ENCODE measurements around the gene GATA6. TPM values are rescaled to one million over a fixed set of nuclear protein-coding genes. Genes with fewer than 3 reads are reported as not detected.

Gene GATA6
- total and polyA plus RNA-seq, 2 of the 13 experiments (the other 11 are each of a cell fraction or from before 2014, with no cell fraction given), result 0.84 to 3.2 TPM

- no peak overlapping the region for H3K4me3 ChIP-seq (replicated peaks in 1 of 3; ENCODE audit: insufficient read depth in 1 of 3, low read depth in 2 of 3, low read length in 3 of 3)
- H3K79me2 ChIP-seq (ENCODE audit: insufficient read depth, low read length), result no peaks in the 10 kb centered on the region
- no peaks in the 10 kb centered on the region for H3K9me3 ChIP-seq (ENCODE audit: low read length)
- ChIA-PET POLR2A (no interaction called here), CTCF (ENCODE audit: low intra/inter-chr PET ratio, low total read pairs) (no interaction called here)
- H3K36me3 ChIP-seq (replicated peaks in 1 of 2; ENCODE audit: control insufficient read depth in 1 of 2, insufficient read depth in 2 of 2, low read length in 2 of 2), result no peaks in the 10 kb centered on the region
- ATAC-seq, result no peak
- 0 out of 5 replicates have a peak, but pooled peaks cover 0 to 5% of the 10 kb centered on the region in 2 experiments for H3K27me3 ChIP-seq (ENCODE audit: control insufficient read depth in 1 of 2, insufficient read depth in 2 of 2, low read length in 2 of 2)
- H2AFZ ChIP-seq (ENCODE audit: low read length), result no peak overlapping the region
- intact Hi-C loops (cut with micrococcal nuclease; ENCODE audit: unreplicated experiment), result loop anchor here (10.0 kb wide), 2 partner anchors 107 to 343 kb away; no protein-coding TSS in a partner anchor
- H3K9ac ChIP-seq (ENCODE audit: insufficient read depth, low read depth, low read length), result no peak overlapping the region
- no peaks in the 10 kb centered on the region for H4K20me1 ChIP-seq (ENCODE audit: insufficient read depth, low read length)
- no peak for DNase-seq (ENCODE audit: low spot score)
- peaks cover 28% of the 10 kb centered on the region for H3K4me1 ChIP-seq (ENCODE audit: insufficient read depth, low read length)
- no TSS peak for BruUV-seq (replicated peaks)
- FAIRE-seq, result no peak
- no peak for TF ChIP-seq KAT2B (IDR thresholded peaks at IDR 0.05; ENCODE audit: borderline replicate concordance, low read depth, low read length)
- no peak for TF ChIP-seq ZNF329 (CRISPR knock-in tag; IDR thresholded peaks at IDR 0.05; ENCODE audit: low read depth)
- TF ChIP-seq TRIM22 (IDR thresholded peaks at IDR 0.05), result no peak
- no peak for TF ChIP-seq TCF7 (IDR thresholded peaks at IDR 0.05; ENCODE audit: low read depth)
- no peak for TF ChIP-seq BCLAF1 (IDR thresholded peaks at IDR 0.05)
- no peak for TF ChIP-seq ZBTB25 (CRISPR knock-in tag; IDR thresholded peaks at IDR 0.05)
- no peak for TF ChIP-seq HIVEP1 (CRISPR knock-in tag; IDR thresholded peaks at IDR 0.05)
- TF ChIP-seq HMG20A (CRISPR knock-in tag; IDR thresholded peaks at IDR 0.05; ENCODE audit: borderline replicate concordance), result no peak
- no peak for TF ChIP-seq ZNF737 (CRISPR knock-in tag; IDR thresholded peaks at IDR 0.05; ENCODE audit: borderline replicate concordance)
- no peak for TF ChIP-seq HES4 (CRISPR knock-in tag; IDR thresholded peaks at IDR 0.05; ENCODE audit: borderline replicate concordance)
- no peak for TF ChIP-seq ZNF550 (CRISPR knock-in tag; IDR thresholded peaks at IDR 0.05; ENCODE audit: borderline replicate concordance)
- no peak for TF ChIP-seq ZNF672 (CRISPR knock-in tag; IDR thresholded peaks at IDR 0.05)
- no peak for TF ChIP-seq HDAC2 (CRISPR knock-in tag; IDR thresholded peaks at IDR 0.05)
- no peak for TF ChIP-seq ZNF749 (CRISPR knock-in tag; IDR thresholded peaks at IDR 0.05; ENCODE audit: borderline replicate concordance)
- no peak for TF ChIP-seq ZNF12 (CRISPR knock-in tag; IDR thresholded peaks at IDR 0.05)
- no peak for TF ChIP-seq EED (CRISPR knock-in tag; IDR thresholded peaks at IDR 0.05)
- no peak for TF ChIP-seq ZNF777 (CRISPR knock-in tag; IDR thresholded peaks at IDR 0.05)
- no peak for TF ChIP-seq STAT5B (CRISPR knock-in tag; IDR thresholded peaks at IDR 0.05)
- in situ Hi-C loops (cut with HindIII; ENCODE audit: extremely low pct_ligation_motif_present, low pct_unique_long_range_greater_than_20kb), result no loop called here
- 36% methylated on average over 3 of the region's 3 CpGs for WGBS (ENCODE audit: low lambda C conversion rate)
- no peak overlapping the region for H3K27ac ChIP-seq (ENCODE audit: extremely low read length, insufficient read depth, low read length)
- H3K4me2 ChIP-seq (ENCODE audit: low read depth, low read length), result no peak overlapping the region
Measured at GRCh38 chr18:22221350-22221749, 52.0 kb downstream of the GATA6 start.
